HT1080 (cell line): ENCODE data around the gene COG2. TPM values are rescaled to one million over a fixed set of nuclear protein-coding genes. Genes with fewer than 3 reads are reported as not detected.
"Not testable (repeated sequence)": the region's sequence is repeated elsewhere in the genome, so short reads cannot be mapped to it uniquely, and the experiment has no call there.

Experiments
- DNase-seq: peaks from one replicate; pipeline ENCODE4 v3.0.0-alpha.2; 2015; ENCODE audit warnings: low read depth
- total RNA-seq: library from RNA; depleted of rRNA; stranded (reverse); fragments of >200 nt; shearing (Covaris generic); gene quantifications from 2 replicates; pipeline ENCODE4 v1.2.3, GENCODE V29; 2014

Gene COG2
- total RNA-seq, 1 experiment from 2014 or later, result 26.1 TPM

- DNase-seq, result no peak
Measured at GRCh38 chr1:230674581-230674980, 32.3 kb downstream of the COG2 start.

DNA sequence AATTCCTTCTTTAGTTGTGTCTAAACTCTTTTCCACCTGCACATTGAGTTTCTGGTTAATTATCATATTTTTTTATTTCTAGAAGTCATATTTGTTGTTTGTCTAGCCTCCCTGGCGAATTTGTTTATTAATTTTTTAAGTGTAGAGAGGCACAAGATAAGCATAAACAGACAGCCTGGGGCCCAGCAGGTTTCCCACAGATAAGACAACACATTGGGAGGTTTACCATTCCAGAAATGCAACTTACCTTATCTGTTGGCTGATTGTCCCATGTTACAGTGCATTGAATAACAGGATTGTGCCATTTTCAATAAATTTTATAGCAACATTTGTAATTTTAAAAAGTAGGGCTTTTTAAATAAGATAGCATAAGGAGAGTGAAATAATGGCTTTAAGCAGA, 34.9 kb downstream of the COG2 start:
- no peak for DNase-seq

DNA sequence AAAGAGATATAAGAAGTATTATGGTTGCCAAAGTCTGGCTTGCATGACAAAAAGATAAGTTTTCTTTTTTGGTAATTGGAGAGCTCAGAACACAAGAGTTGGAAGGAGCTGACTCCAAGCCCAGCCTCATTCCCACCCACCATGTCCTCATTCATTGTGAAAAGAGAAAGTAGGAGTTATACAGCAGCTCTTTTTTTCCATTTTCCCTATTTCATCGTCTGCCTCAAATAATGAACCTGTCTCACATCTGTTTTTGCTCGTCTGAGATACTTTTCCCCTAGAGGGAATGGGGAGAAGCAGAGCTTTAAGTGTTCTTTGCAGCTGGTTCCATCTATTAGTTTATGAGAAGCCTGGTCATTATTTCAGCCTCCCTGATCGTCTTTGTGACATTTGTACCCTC, 36.9 kb downstream of the COG2 start:
- no peak for DNase-seq

DNA sequence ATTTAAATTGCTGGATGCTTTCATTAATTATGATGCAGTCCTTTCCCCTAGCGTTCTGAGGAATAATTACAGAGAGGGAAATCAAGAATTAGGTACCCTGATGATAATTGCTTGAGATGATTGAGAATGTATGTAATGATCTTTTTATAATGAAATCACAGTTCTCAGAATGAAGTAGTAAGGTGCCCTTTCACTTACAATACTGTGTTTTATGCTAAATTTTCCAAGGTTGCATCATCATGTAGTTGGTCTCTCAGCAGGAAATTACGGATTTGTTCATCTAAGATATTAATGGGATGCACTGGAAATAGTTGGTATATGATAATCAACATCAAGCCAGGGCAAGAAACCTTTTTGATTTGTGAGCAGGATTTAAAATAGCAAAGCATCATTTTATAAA, 37.5 kb downstream of the COG2 start:
- DNase-seq, result no peak

DNA sequence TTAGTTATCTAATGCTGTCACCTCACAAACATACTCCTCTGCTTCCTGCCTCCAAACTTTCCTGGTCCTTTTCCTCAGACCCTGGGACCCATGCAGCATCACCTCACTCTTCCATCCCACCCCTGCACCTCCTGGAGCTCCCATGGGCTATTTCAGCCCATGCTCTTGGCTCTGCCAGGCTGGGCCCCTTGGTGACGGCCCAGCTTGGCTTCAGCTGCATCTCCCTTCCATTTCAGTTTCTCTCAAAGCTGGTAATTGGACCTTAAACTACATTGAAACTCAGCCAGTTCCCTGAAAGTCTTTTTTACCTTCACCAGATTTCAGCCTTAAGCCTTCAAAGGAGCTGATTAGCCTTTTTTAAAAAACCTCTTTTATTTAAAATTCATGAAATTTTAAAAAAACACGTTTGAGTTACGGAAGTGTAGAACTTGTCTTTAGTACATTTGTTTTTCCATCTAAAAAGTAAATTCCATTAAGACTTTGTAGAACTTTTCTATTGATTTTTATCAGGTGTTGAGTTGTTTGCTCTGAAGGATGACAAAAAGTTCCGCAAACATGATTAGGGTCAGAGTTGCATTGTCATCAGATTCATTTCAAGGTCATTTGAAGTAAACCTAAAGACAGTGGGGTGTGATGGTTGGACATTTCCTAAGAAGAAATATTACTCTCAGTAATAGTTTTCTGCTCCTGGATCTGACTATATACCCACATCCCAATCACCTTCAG, 38.2 kb downstream of the COG2 start:
- DNase-seq, result no peak

- DNase-seq, result peak; percentile 91
Measured at GRCh38 chr1:230681599-230681998, 39.3 kb downstream of the COG2 start.

GRCh38 chr1:230682274-230682673, 40.0 kb downstream of the COG2 start:
- DNase-seq, result no peak

DNA sequence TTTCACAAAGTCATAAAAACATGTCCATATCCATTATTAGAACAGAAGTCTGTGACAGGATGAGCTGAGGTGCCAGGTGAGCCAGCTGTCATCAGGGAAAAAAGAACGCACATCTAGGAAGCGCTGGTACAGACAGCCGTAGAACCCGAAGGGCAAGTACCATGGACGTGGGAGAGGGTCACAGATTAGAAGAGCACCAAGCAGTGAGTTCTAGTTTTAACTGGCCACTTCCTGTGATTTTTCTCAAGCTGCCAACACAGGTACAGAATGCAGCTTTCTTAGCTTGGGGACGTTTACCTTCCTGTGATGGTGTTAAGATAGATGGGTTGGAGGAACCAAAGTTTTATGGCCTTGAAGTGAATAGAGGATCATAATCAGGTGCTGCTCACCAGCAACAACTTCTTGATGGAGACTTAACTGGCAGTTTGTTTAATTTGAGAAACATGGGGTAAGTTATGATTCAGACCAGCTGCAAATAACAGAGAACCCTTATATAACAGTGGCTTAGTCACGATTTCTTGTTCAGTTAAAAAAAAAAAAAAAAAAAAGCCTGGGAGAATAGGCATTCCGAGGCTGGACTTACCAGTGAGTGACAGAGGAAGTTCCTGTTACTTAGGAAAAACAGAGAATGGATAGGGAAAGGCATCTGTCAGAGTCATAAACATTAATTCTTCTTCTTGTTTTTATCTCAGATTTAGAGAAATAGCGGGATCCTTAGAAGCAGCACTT, 40.8 kb downstream of the COG2 start:
- DNase-seq, result peak; percentile 90

DNA sequence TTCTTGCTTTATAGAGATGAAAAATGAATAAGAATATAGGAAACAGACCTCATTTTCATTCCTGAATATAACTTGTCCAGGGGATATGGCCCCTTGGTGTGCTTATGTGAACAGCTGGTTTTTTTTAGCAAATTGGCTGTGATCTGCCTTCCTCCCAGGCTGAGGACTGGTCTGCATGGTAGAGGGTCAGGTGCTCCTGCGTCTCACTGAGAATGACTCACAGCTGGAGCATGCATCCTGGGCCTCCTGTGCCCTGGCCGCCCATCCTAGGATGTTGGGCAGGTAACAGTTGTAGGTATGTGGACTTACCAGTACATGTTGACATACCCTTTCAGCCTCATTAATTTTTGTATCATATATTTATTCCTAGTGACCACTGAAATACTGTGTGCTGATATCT, 41.9 kb downstream of the COG2 start:
- DNase-seq, result no peak

- DNase-seq, result no peak
Measured at GRCh38 chr1:230684998-230685397, 42.7 kb downstream of the COG2 start.

DNA sequence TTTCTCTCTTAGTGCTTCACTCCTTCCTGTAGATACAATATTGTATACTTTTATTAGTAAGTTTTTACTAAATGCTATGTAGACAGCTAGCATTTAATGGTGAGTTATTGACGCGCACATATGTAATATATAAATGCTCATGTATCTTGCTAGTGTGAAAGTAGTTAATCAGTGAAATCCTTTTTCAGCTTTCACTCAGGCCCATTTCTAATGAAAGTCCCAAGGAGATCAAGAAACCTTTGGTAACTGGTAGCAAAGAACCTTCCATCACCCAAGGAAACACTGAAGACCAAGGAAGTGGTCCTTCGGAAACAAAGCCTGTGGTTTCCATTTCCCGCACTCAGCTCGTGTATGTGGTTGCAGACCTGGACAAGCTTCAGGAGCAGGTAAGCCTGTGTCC, 44.5 kb downstream of the COG2 start:
- DNase-seq, result no peak

GRCh38 chr1:230690101-230690500, 47.8 kb downstream of the COG2 start:
- DNase-seq, result no peak

DNA sequence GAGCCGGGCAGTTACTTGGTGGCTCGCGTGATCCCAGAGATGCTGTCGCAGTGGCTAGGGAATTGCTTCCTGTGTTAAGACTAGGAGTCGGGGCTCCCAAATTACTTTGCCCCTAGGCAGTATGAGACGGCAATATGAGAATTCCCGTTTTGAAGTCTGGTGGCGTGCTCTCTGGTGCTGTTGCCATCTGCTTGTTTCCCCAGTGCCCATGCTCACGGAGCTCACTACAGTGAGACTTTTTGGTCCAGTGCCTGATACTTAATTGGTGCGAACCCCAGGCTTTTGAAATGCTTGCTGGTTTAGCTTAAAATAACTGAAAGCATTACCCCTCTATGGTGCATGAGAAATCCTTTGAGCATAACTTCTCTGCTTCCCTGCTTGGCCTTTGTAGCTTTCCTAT, 49.3 kb downstream of the COG2 start:
- no peak for DNase-seq

DNA sequence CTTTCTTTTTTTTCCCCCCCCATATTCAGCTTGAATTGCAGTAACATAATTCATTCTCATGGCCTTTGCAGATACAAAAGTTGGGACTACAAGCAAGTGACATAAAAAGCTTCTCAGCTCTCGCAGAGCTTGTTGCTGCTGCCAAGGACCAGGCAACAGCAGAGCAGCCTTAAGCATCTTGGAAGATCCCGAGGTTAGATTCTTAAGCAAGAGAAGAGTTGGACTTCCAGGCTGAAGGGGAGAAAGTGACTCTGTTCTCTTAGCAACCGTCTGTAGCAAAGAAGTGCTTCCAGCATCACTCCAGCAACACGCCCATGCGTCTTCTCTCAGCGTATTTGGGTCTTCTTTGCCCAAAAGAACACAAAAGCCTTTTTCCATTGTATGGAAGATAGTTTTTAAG, 50.9 kb downstream of the COG2 start:
- no peak for DNase-seq

DNA sequence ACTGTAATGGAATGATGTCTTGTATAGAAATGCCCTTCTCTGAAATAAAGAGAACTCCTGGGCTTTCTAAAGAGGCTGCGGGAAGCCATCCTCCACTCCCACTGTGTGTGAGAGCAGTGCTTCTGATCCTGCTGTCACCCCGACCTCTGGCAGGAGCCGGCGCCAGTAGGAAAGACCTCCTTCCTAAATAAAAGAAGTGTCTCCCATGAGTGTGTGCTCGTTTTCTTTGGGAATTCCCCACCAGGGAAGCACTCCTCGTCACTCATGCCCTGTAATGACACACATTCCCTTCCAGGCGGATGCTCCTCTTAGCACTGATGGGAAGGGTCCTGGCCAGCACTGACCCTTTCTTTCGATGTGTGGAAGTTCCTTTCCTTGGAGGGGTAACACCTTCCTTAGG, 51.5 kb downstream of the COG2 start:
- no peak for DNase-seq

GRCh38 chr1:230694464-230694863, 52.2 kb downstream of the COG2 start:
- DNase-seq, result no peak

- DNase-seq, result no peak
Measured at GRCh38 chr1:230694991-230695390, 52.7 kb downstream of the COG2 start.

DNA sequence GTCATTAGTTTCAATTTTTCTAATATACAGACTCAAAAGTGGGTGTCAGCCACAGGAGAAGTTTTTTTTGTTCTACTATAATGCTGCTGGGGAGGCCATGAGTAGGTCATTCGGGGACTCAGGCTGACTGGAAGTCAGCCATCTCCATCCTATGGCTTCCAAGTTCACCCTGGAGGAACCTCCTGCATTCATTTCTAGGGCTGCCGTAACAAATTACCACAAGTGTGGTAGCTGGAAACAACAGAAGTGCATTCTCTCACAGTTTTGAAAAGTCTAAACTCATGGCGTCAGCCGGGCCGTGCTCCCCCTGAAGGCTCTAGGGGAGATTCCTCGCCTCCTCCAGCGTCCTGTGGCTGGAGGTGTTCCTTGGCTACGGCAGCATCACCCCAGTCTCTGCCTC, 53.9 kb downstream of the COG2 start:
- no peak for DNase-seq

DNA sequence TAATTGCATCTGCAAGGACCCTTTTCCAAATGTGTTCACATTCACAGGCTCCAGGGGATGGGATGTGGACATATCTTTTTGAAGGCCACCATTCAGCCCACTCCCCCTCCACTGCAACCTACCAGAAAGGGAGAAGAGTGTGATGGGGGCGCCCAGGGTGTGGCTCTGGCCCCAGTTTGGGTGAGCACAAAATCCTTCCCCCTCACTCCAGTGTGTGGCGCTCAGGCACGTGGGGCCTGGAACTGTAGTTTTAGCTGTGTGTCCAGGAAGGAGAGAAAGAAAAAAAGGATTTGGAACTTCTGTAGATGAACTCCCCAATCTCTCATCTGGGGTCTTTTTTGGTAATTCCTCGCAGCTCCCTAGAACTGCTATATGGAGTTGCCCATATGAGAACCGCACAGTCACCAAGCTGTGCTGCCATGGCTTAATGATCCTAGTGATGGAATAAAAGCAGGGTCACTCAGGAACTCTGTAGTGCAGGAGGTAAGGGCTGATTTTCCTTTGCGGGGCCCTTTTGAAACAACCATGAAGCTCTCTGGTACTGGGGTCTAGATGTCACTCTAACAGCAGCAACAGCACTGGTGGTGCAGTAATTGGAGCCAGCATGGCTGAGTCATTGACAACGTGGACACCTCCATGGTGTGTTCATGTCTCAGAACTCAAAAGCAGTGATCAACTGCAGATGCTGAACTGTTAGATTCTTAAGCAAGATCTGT, 54.6 kb downstream of the COG2 start:
- DNase-seq, result no peak

DNA sequence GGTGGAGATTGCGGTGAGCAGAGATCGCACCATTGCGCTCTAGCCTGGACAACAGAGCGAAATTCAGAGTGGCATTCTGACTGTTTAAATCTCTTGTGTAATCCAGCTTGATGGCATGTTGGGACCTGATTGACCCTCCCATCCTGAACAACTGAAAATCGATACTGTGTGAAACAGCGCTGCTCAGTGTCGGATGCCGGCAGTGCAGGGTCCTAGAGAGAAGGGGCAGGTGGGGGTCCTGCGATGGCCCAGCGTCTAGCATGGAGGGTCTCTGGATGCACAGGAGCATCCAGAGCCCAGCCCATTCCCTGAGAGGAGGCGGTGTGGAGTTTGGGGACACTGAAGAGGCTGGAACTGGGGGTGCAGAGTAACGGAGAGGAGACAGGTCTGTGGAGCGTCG, 55.8 kb downstream of the COG2 start:
- no peak for DNase-seq

- not testable (repeated sequence) for DNase-seq
Measured at GRCh38 chr1:230698964-230699363, 56.7 kb downstream of the COG2 start.

GRCh38 chr1:230699716-230700115, 57.4 kb downstream of the COG2 start:
- no peak for DNase-seq

DNA sequence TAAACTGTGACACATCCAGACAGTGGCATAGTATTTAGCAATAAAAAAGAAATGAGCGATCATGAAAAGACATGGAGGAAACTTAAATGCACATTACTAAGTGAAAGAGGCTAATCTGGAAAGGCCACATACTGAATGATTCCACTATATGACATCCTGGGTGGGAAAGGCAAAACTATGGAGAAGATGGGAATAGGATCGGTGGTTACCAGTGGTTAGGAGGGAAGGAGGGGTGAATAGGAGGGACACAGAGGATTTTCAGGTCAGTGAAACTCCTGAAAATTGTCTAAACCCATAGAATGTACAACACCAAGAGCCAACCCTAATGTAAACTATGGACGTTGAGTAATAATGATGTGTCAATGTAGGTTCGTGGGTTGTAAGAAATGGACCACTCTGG, 57.9 kb downstream of the COG2 start:
- DNase-seq, result no peak
